IPS-11a (cell line): Measurements from ENCODE around the gene SNAP47.

Experiments
- H3K4me3 ChIP-seq: one replicate; pipeline ENCODE4 v1.5.1; 2013; ENCODE audit warnings: low read depth, low read length, control low read depth

SNAP47 gene

GRCh38 chr1:227795732-227796131, 60.5 kb downstream of the SNAP47 start:
- no peak overlapping the region for H3K4me3 ChIP-seq

GRCh38 chr1:227796359-227796915, 61.2 kb downstream of the SNAP47 start:
- H3K4me3 ChIP-seq: no peak overlapping the region

GRCh38 chr1:227797144-227797543, 61.9 kb downstream of the SNAP47 start:
- H3K4me3 ChIP-seq: no peak overlapping the region

GRCh38 chr1:227797625-227798024, 62.4 kb downstream of the SNAP47 start:
- H3K4me3 ChIP-seq: no peak overlapping the region

GRCh38 chr1:227798078-227798802, 63.0 kb downstream of the SNAP47 start:
- H3K4me3 ChIP-seq: no peak overlapping the region

DNA sequence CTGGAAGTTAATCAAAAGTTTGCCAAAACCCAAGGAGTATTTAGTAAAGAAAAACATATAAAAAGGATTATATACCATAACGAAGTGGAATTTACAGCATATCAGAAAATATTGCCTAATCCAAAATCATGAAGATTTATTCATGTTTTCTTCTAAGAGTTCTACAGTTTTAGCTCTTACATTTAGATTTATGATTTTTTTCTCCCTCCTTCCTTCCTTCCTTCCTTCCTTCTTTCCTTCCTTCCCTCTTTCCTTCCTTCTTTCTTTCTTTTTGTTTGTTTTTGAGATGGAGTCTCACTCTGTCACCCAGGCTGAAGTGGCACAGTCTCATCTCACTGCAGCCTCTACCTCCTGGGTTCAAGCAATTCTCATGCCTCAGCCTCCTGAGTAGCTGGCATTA, 64.5 kb downstream of the SNAP47 start:
- no peak overlapping the region for H3K4me3 ChIP-seq

DNA sequence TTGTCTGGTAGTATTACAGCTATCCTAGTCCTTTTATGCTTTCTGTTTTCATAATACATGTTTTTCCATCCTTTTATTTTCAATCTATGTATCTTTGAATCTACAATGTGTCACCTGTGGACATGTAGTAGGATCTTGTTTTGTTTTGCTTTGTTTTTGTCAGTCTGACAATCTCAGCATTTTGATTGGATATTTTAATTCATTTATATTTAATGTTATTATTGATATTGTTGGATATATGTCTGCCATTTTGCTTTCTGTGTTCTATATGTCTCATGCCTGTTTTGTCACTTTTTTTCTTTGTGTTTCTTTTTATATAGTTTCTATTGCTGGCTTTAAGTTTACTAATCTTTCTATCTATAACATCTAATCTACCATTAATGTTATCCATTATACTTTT, 68.7 kb downstream of the SNAP47 start:
- no peak overlapping the region for H3K4me3 ChIP-seq

DNA sequence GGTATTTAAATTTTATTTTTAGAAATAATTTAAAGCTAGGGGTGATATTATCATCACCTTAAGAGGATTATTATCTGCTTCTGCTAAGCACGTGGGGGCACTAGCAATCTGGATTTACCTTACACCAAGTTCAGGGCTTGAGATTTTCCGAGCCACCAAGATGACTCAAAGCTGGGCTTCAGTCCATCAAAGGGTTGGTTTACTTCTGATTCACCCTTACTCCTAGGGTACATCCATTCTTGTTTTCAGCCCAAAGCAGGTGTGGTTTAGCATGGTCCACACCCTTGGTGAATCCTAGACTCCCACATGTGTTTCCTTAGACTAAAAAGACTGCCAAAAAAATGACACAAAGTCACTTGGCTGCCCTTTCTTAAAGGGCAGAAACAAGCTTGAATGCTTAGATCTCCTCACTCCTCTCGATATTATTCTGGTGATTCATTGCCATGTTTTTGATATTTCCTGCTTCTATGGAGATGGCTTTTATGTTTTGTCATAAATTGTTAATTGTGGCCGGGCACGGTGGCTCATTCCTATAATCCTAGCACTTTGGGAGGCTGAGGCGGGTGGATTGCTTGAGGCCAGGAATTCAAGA, 70.5 kb downstream of the SNAP47 start:
- H3K4me3 ChIP-seq: no peak overlapping the region

DNA sequence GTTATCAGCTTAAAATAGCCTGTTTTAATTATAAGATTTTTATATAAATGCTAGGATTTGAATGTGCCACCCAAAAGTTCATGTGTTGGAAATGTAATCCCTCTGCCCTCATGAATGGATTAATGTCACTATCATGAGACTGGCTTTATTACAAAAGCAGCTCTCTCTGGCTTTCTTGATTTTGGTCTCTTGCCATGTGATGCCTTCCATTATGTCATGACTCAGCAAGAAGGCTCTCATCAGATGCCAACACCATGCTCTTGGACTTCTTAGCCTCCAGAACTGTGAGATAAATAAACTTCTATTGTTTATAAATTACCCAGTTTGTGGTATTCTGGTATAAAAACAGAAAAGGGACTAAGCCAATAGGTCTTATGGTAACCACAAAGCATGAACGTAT, 73.3 kb downstream of the SNAP47 start:
- H3K4me3 ChIP-seq: no peak overlapping the region

- H3K4me3 ChIP-seq: no peak overlapping the region
Observed at GRCh38 chr1:227809026-227809425, 73.8 kb downstream of the SNAP47 start.

- H3K4me3 ChIP-seq: no peak overlapping the region
Observed at GRCh38 chr1:227813962-227814361, 78.7 kb downstream of the SNAP47 start.

DNA sequence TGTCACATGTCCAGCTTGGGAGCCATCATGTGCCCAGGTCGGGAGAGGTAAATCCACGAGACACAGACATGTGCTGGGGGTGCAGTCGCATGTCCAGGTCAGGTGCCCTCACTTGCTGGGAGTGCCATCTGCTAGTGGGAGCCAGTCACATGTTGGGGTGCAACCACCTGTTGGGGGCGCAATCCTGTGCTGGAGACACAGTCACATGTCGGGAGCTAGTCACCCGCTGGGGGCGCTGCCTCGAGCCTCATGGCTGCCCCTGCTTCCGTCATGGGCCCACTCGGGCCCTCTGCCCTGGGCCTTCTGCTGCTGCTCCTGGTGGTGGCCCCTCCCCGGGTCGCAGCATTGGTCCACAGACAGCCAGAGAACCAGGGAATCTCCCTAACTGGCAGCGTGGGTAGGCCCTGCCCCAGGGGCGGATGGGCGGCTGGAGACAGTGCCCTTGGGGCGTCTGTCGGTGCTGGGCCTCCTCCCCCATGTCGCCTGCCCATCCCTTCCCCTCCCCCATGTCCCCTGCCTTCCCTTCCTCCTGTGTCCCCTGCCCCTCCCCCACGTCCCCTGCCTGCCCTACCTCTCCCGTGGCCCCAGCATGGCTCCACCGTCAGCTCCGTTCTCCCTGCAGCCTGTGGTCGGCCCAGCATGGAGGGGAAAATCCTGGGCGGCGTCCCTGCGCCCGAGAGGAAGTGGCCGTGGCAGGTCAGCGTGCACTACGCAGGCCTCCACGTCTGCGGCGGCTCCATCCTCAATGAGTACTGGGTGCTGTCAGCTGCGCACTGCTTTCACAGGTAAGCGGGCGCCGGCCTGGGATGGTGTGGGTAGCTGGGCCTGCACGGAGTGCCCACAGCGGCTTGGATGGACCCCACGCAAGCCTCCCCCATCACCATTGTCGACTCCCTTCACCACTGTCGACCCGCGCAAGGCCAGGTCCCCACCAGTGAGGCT, 80.5 kb downstream of the SNAP47 start, which contains the start of gene PRSS38:
Gene PRSS38, plus strand, starts transcription at position 208 of the 942 bp plus-strand sequence. Its CDS starts 42 bp downstream, at position 250.
- H3K4me3 ChIP-seq: no peak within 1 kb of the TSS

GRCh38 chr1:227816750-227817446, 81.7 kb downstream of the SNAP47 start:
- no peak overlapping the region for H3K4me3 ChIP-seq

DNA sequence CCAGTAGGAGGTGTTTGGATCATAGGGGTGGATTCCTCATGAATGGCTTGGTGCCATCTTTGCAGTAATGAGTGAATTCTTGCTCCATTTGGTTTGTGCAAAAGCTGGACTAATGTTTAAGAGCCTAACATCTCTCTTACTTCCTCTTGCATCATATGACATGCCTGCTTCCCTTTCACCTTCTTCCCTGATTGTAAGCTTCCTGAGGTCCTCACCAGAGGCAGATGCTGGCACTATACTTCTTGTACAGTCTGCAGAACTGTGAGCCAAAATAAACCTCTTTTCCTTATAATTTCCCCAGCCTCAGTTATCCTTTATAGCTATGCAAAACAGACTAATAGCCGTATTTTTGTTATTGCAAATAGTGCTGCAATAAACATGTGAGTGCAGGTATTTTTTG, 88.3 kb downstream of the SNAP47 start:
- H3K4me3 ChIP-seq: no peak overlapping the region

DNA sequence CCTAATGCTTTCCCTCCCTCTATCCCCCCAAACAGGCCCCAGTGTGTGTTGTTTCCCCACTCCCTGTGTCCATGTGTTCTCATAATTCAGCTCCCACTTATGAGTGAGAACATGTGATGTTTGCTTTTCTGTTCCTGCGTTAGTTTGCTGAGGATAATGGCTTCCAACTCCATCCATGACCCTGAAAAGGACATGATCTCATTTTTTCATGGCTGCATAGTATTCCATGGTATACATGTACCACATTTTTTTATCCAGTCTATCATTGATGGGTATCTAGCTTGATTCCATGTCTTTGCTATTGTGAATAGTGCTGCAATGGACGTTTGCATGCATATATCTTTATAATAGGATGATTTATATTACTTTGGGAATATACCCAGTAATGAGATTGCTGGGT, 89.0 kb downstream of the SNAP47 start:
- H3K4me3 ChIP-seq: no peak overlapping the region

DNA sequence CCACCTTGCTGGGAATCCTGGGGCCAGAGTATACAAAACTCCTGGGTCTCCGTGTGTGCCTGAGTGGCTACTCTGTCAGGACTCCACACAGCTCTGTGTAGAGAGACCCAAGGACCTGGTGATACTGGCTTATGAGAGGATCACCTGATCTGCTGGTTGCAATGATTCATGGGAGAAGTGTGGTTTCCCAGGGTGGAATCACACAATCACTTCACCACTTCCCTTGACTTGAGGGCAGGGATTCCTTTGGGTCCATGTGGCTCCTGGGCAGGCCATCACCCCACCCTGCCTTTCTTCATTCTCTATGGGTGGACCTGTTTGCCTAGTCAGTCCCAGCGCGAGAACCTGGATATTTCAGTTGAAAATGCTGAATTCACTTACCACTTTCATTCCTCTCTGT, 93.6 kb downstream of the SNAP47 start:
- no peak overlapping the region for H3K4me3 ChIP-seq
